ENCODE measurements around the gene WASHC2A. TPM values are rescaled to one million over a fixed set of nuclear protein-coding genes. Genes with fewer than 3 reads are reported as not detected.
"Not testable (repeated sequence)": the region's sequence is repeated elsewhere in the genome, so short reads cannot be mapped to it uniquely, and the experiment has no call there.

The WASHC2A gene
- total RNA-seq, 4 donors from 2014 or later = 14.3 to 54.6 (median 24.7) TPM

- DNase-seq; H3K9me3 ChIP-seq; H3K4me1 ChIP-seq; H3K4me3 ChIP-seq; intact Hi-C loops (cut with DNase I; ENCODE audit: low total_unique reads); H3K27ac ChIP-seq; H3K27me3 ChIP-seq; H3K36me3 ChIP-seq: not testable (repeated sequence)
These were observed 77.8 kb downstream of the WASHC2A start for GRCh38 chr10:50145575-50145974.

- H3K4me3 ChIP-seq = no peak overlapping the region
- H3K27me3 ChIP-seq = no peaks in the 10 kb centered on the region
- no peaks in the 10 kb centered on the region for H3K36me3 ChIP-seq
- H3K27ac ChIP-seq = no peak overlapping the region
- H3K4me1 ChIP-seq = no peaks in the 10 kb centered on the region
- no peak for TF ChIP-seq CTCF (IDR thresholded peaks at IDR 0.05)
- DNase-seq = no peak
- no peaks in the 10 kb centered on the region for H3K9me3 ChIP-seq
- intact Hi-C loops (cut with DNase I; ENCODE audit: low total_unique reads) = no loop called here
These were observed 85.1 kb downstream of the WASHC2A start for GRCh38 chr10:50152792-50153272.

GRCh38 chr10:50157868-50158267, 90.1 kb downstream of the WASHC2A start:
- H3K27me3 ChIP-seq; H3K36me3 ChIP-seq; H3K27ac ChIP-seq; intact Hi-C loops (cut with DNase I; ENCODE audit: low total_unique reads); DNase-seq; H3K4me3 ChIP-seq; H3K9me3 ChIP-seq; H3K4me1 ChIP-seq: not testable (repeated sequence)

GRCh38 chr10:50159856-50160255, 92.1 kb downstream of the WASHC2A start:
- intact Hi-C loops (cut with DNase I; ENCODE audit: low total_unique reads); H3K27me3 ChIP-seq; H3K27ac ChIP-seq; DNase-seq; H3K9me3 ChIP-seq; H3K4me3 ChIP-seq; H3K36me3 ChIP-seq; H3K4me1 ChIP-seq: not testable (repeated sequence)

- H3K27me3 ChIP-seq; H3K36me3 ChIP-seq; H3K27ac ChIP-seq; intact Hi-C loops (cut with DNase I; ENCODE audit: low total_unique reads); H3K4me3 ChIP-seq; H3K9me3 ChIP-seq; DNase-seq; H3K4me1 ChIP-seq: not testable (repeated sequence)
These were observed 97.3 kb downstream of the WASHC2A start for GRCh38 chr10:50165038-50165437.

- H3K4me3 ChIP-seq; H3K9me3 ChIP-seq; intact Hi-C loops (cut with DNase I; ENCODE audit: low total_unique reads); H3K36me3 ChIP-seq; H3K27ac ChIP-seq; H3K4me1 ChIP-seq; DNase-seq; H3K27me3 ChIP-seq: not testable (repeated sequence)
These were observed 100.1 kb downstream of the WASHC2A start for GRCh38 chr10:50167833-50168232.

GRCh38 chr10:50169506-50169905, 101.8 kb downstream of the WASHC2A start:
- DNase-seq; intact Hi-C loops (cut with DNase I; ENCODE audit: low total_unique reads); H3K4me1 ChIP-seq; H3K9me3 ChIP-seq; H3K36me3 ChIP-seq; H3K27ac ChIP-seq; H3K4me3 ChIP-seq; H3K27me3 ChIP-seq: not testable (repeated sequence)

GRCh38 chr10:50174788-50175525, 107.2 kb downstream of the WASHC2A start:
- H3K36me3 ChIP-seq; H3K27me3 ChIP-seq; DNase-seq; H3K4me1 ChIP-seq; intact Hi-C loops (cut with DNase I; ENCODE audit: low total_unique reads); H3K4me3 ChIP-seq; H3K27ac ChIP-seq; H3K9me3 ChIP-seq: not testable (repeated sequence)

Other genes with a start within 250 kb of the WASHC2A start
- gene PARG, start 125.9 kb upstream of the WASHC2A start, total RNA-seq = 10 to 100 TPM; 29.7 to 58.6 (median 44.3) TPM
- gene TIMM23B, start 125.9 kb upstream of the WASHC2A start, total RNA-seq = 10 to 100 TPM in 3 of 4 donors, under 1 TPM in 1; 0.29 to 29.9 (median 23.5) TPM
- gene AGAP6, start 79.5 kb upstream of the WASHC2A start, total RNA-seq = 10 to 100 TPM in 3 of 4 donors, 1 to 10 TPM in 1; 6.2 to 24.6 (median 18.8) TPM
- gene ASAH2, start 183.6 kb downstream of the WASHC2A start, total RNA-seq = 1 to 10 TPM in 1 of 4 donors, under 1 TPM in 1, not detected in 2; 0.76 to 1.6 TPM